ENCODE data around the gene ESYT2.

DNA sequence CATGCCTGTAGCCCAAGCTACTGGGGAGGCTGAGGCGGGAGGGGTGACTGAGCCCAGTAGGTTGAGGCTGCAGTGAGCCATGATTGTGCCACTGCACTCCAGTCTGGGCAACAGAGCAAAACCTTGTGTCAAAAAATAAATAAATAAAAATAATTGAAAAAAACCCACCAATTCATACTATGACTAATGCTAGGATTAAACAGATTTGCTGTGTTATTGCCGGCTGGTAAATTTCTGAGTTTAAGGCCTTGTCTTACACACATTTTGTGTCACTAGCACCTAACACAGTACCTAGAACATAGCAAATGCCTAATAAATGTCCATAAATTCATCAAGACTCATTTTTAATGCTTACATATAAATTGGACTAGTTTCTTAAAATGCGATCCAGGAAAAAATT is 8.7 kb downstream of the ESYT2 start:
- TF ChIP-seq, protein P1, sequence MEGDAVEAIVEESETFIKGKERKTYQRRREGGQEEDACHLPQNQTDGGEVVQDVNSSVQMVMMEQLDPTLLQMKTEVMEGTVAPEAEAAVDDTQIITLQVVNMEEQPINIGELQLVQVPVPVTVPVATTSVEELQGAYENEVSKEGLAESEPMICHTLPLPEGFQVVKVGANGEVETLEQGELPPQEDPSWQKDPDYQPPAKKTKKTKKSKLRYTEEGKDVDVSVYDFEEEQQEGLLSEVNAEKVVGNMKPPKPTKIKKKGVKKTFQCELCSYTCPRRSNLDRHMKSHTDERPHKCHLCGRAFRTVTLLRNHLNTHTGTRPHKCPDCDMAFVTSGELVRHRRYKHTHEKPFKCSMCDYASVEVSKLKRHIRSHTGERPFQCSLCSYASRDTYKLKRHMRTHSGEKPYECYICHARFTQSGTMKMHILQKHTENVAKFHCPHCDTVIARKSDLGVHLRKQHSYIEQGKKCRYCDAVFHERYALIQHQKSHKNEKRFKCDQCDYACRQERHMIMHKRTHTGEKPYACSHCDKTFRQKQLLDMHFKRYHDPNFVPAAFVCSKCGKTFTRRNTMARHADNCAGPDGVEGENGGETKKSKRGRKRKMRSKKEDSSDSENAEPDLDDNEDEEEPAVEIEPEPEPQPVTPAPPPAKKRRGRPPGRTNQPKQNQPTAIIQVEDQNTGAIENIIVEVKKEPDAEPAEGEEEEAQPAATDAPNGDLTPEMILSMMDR (IDR thresholded peaks at IDR 0.05; ENCODE audit: insufficient read depth, low read depth, low read length) = no peak
- TF ChIP-seq EZH2 (IDR thresholded peaks at IDR 0.05; ENCODE audit: insufficient read depth, low read length) = no peak

All from astrocyte (in vitro differentiated cells and primary cell).